HG02571 (cell line): Measurements from ENCODE around the gene CPLX1.
"Not testable (repeated sequence)": the region's sequence is repeated elsewhere in the genome, so short reads cannot be mapped to it uniquely, and the experiment has no call there.

Source experiments
- ATAC-seq: cut with Tn5 transposase; IDR thresholded peaks from one replicate; pipeline ENCODE4 v1.9.1; 2021; ENCODE audit warnings: mild to moderate bottlenecking, moderate library complexity; ENCODE audit not compliant: unreplicated experiment

CPLX1 gene

GRCh38 chr4:821181-821591, 4.7 kb downstream of the CPLX1 start:
- ATAC-seq, result no peak

- no peak for ATAC-seq
These were observed 5.4 kb downstream of the CPLX1 start for GRCh38 chr4:820230-821172.

GRCh38 chr4:819401-820229, 6.3 kb downstream of the CPLX1 start:
- no peak for ATAC-seq

- no peak for ATAC-seq
These were observed 7.6 kb downstream of the CPLX1 start for GRCh38 chr4:818106-818921.

- ATAC-seq, result no peak
These were observed 10.3 kb downstream of the CPLX1 start for GRCh38 chr4:815464-816146.

- no peak for ATAC-seq
These were observed 11.5 kb downstream of the CPLX1 start for GRCh38 chr4:814312-814850.

- no peak for ATAC-seq
These were observed 12.0 kb downstream of the CPLX1 start for GRCh38 chr4:813900-814299.

- no peak for ATAC-seq
These were observed 16.9 kb downstream of the CPLX1 start for GRCh38 chr4:808860-809570.

- ATAC-seq, result no peak
These were observed 18.1 kb downstream of the CPLX1 start for GRCh38 chr4:807792-808191.

- not testable (repeated sequence) for ATAC-seq
These were observed 18.9 kb downstream of the CPLX1 start for GRCh38 chr4:806979-807378.

- no peak for ATAC-seq
These were observed 21.1 kb downstream of the CPLX1 start for GRCh38 chr4:804804-805203.

GRCh38 chr4:803884-804283, 22.0 kb downstream of the CPLX1 start:
- no peak for ATAC-seq

GRCh38 chr4:801436-802124, 24.3 kb downstream of the CPLX1 start:
- ATAC-seq, result no peak

GRCh38 chr4:797066-797465, 28.9 kb downstream of the CPLX1 start:
- ATAC-seq, result no peak

GRCh38 chr4:796206-796605, 29.7 kb downstream of the CPLX1 start:
- ATAC-seq, result no peak

- ATAC-seq, result no peak
These were observed 30.2 kb downstream of the CPLX1 start for GRCh38 chr4:795726-796119.

GRCh38 chr4:794900-795725, 30.8 kb downstream of the CPLX1 start:
- no peak for ATAC-seq
